Trophoblast cell (in vitro differentiated cells and primary cell): ENCODE results near the gene GDA.

Source experiments
- DNase-seq, 2 donors: peaks; one replicate each; pipeline ENCODE4 v3.0.0-alpha.2; 2016
- H2AFZ ChIP-seq: 2 replicates; pipeline ENCODE4 v1.6.1; 2013; ENCODE audit warnings: low read length, moderate library complexity, mild to moderate bottlenecking; ENCODE audit not compliant: insufficient read depth, poor library complexity
- H2AK5ac ChIP-seq: 2 replicates; pipeline ENCODE4 v1.6.1; 2013; ENCODE audit warnings: mild to moderate bottlenecking, low read length
- H2BK120ac ChIP-seq: 2 replicates; pipeline ENCODE4 v1.6.1; 2013; ENCODE audit warnings: low read length, mild to moderate bottlenecking, moderate library complexity; ENCODE audit not compliant: insufficient read depth, poor library complexity
- H2BK12ac ChIP-seq: 2 replicates; pipeline ENCODE4 v1.6.1; 2013; ENCODE audit warnings: mild to moderate bottlenecking, low read length, moderate library complexity
- H2BK5ac ChIP-seq: 2 replicates; pipeline ENCODE4 v1.6.1; 2013; ENCODE audit warnings: low read length, low read depth, moderate library complexity, mild to moderate bottlenecking; ENCODE audit not compliant: poor library complexity
- H3K14ac ChIP-seq: 2 replicates; pipeline ENCODE4 v1.6.1; 2013; ENCODE audit warnings: mild to moderate bottlenecking, low read length
- H3K18ac ChIP-seq: 2 replicates; pipeline ENCODE4 v1.6.1; 2013; ENCODE audit warnings: mild to moderate bottlenecking, low read length
- H3K23ac ChIP-seq: 2 replicates; pipeline ENCODE4 v1.6.1; 2013; ENCODE audit warnings: low read length
- H3K27ac ChIP-seq: 2 replicates; pipeline ENCODE4 v1.5.1; 2013; ENCODE audit warnings: low read depth, mild to moderate bottlenecking, inconsistent platforms, low read length, moderate library complexity
- H3K27me3 ChIP-seq: 2 replicates; pipeline ENCODE4 v1.6.1; 2013; ENCODE audit warnings: inconsistent platforms, mild to moderate bottlenecking, low read length, moderate library complexity; ENCODE audit not compliant: insufficient read depth
- H3K36me3 ChIP-seq, 2 experiments: 1 replicate in 1 of 2; 2 replicates in 1 of 2; pipeline ENCODE4 v1.6.1; 2013; ENCODE audit warnings: low read length in 2 of 2, mild to moderate bottlenecking in 2 of 2, moderate library complexity in 1 of 2; ENCODE audit not compliant: insufficient read depth in 2 of 2, control insufficient read depth in 1 of 2
- H3K4ac ChIP-seq: 2 replicates; pipeline ENCODE4 v1.6.1; 2013; ENCODE audit warnings: low read depth, mild to moderate bottlenecking, low read length, moderate library complexity
- H3K4me1 ChIP-seq, 2 experiments: 1 replicate in 1 of 2; 2 replicates in 1 of 2; pipeline ENCODE4 v1.6.1; 2013; ENCODE audit warnings: low read length in 2 of 2, mild to moderate bottlenecking in 2 of 2, moderate library complexity in 1 of 2; ENCODE audit not compliant: insufficient read depth in 2 of 2, control insufficient read depth in 1 of 2
- H3K4me2 ChIP-seq: 2 replicates; pipeline ENCODE4 v1.6.1; 2013; ENCODE audit warnings: inconsistent platforms, mild to moderate bottlenecking, low read length, moderate library complexity
- H3K4me3 ChIP-seq: 2 replicates; pipeline ENCODE4 v1.5.1; 2013; ENCODE audit warnings: mild to moderate bottlenecking, low read depth, low read length, inconsistent platforms
- H3K79me1 ChIP-seq: one replicate; pipeline ENCODE4 v1.6.1; 2013; ENCODE audit warnings: low read length
- H3K79me2 ChIP-seq: 2 replicates; pipeline ENCODE4 v1.6.1; 2013; ENCODE audit warnings: low read length, mild to moderate bottlenecking; ENCODE audit not compliant: control insufficient read depth, insufficient read depth, poor library complexity
- H3K9ac ChIP-seq: 2 replicates; pipeline ENCODE4 v1.6.1; 2013; ENCODE audit warnings: mild to moderate bottlenecking, low read length
- H3K9me3 ChIP-seq: 2 replicates; pipeline ENCODE4 v1.6.1; 2013; ENCODE audit warnings: low read depth, mild to moderate bottlenecking, control low read depth, inconsistent platforms, low read length; ENCODE audit not compliant: insufficient read depth
- H4K12ac ChIP-seq: 2 replicates; pipeline ENCODE4 v1.6.1; 2013; ENCODE audit warnings: low read depth, mild to moderate bottlenecking, low read length, moderate library complexity
- H4K8ac ChIP-seq: 2 replicates; pipeline ENCODE4 v1.6.1; 2013; ENCODE audit warnings: low read depth, mild to moderate bottlenecking, low read length, moderate library complexity
- H4K91ac ChIP-seq: one replicate; pipeline ENCODE4 v1.6.1; 2013; ENCODE audit warnings: low read depth, mild to moderate bottlenecking, low read length, moderate library complexity
- WGBS: extraction: QIAGEN DNeasy Blood & Tissue Kit; methylation state at CpG from one replicate; pipeline ENCODE4 v1.1.7; 2013; ENCODE audit warnings: missing lambda C conversion rate; ENCODE audit not compliant: insufficient read length, insufficient coverage; ENCODE audit errors: extremely low coverage; 5-methylcytosine and 5-hydroxymethylcytosine counted together

Gene GDA

DNA sequence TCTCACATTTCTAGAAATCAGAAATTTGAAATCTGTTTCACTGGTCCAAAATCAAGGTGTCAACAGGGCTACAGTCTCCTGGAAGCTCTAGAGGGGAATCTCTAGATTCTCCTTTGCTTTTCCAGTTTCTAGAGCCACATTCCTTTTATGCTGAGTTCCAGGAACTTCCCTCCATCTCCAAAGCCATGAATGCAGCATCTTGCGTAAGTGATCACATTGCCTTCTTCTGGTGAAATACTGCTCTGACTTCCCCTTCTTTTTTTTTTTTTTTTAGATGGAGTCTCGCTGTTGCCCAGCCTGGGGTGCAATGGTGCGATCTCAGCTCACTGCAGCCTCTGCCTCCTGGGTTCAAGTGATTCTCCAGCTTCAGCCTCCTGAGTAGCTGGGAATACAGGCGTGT is 23.8 kb downstream of the GDA start:
- Histone ChIP-seq H2AK5ac (no peak overlapping the region), H4K91ac (no peak overlapping the region), H3K4me3 (no peak overlapping the region), H3K4ac (no peak overlapping the region), H3K18ac (no peak overlapping the region), H3K27ac (no peak overlapping the region), H3K4me2 (no peak overlapping the region), H3K79me1 (no peaks in the 10 kb centered on the region), H4K12ac (no peak overlapping the region), H3K9ac (no peak overlapping the region), H2AFZ (no peak overlapping the region), H3K23ac (no peak overlapping the region), H4K8ac (no peak overlapping the region), H2BK12ac (no peak overlapping the region), H3K14ac (no peak overlapping the region), H3K79me2 (no peaks in the 10 kb centered on the region), H2BK5ac (no peak overlapping the region), H3K9me3 (no peaks in the 10 kb centered on the region), H2BK120ac (no peak overlapping the region), H3K4me1 (no peaks in the 10 kb centered on the region), H3K27me3 (no peaks in the 10 kb centered on the region), H3K36me3 (no peaks in the 10 kb centered on the region)
- no CpG with 5 or more reads among the region's 4 CpGs for WGBS
- peak; percentile 59 to 88 for DNase-seq

DNA sequence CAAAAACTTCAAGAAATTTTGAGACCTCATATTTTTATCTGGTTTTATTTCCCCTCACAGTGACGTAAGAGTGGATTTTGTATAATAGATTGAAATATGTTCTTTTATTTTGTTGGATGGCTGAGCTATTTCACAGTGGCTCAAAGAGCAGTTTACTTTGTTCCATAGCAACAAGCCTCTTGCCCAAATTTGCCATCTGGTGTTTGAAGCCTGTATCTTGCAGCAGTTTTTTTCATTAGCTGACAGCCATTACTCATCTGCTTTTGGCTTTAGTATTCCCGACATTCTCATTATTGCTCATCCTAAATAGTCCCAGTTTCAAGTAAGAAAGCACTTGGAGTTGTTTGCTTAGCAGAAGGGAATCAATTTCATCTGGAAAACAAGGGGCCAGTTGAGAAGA is 36.3 kb downstream of the GDA start:
- WGBS: no CpG with 5 or more reads among the region's 2 CpGs
- peaks cover 2% of the 10 kb centered on the region for H3K9me3 ChIP-seq
- no peak overlapping the region for H2BK12ac ChIP-seq
- no peak overlapping the region for H3K14ac ChIP-seq
- no peak overlapping the region for H3K23ac ChIP-seq
- no peak overlapping the region for H3K27ac ChIP-seq
- no peak for DNase-seq
- no peak overlapping the region for H3K9ac ChIP-seq
- no peaks in the 10 kb centered on the region for H3K4me1 ChIP-seq
- H4K91ac ChIP-seq: no peak overlapping the region
- H3K79me1 ChIP-seq: no peaks in the 10 kb centered on the region
- no peak overlapping the region for H3K4me3 ChIP-seq
- no peak overlapping the region for H2AFZ ChIP-seq
- H3K79me2 ChIP-seq: no peaks in the 10 kb centered on the region
- no peak overlapping the region for H2BK5ac ChIP-seq
- no peak overlapping the region for H4K8ac ChIP-seq
- H2AK5ac ChIP-seq: no peak overlapping the region
- no peak overlapping the region for H4K12ac ChIP-seq
- no peak overlapping the region for H3K4ac ChIP-seq
- H3K27me3 ChIP-seq: no peaks in the 10 kb centered on the region
- H3K4me2 ChIP-seq: no peak overlapping the region
- H3K18ac ChIP-seq: no peak overlapping the region
- H2BK120ac ChIP-seq: no peak overlapping the region
- no peaks in the 10 kb centered on the region for H3K36me3 ChIP-seq

DNA sequence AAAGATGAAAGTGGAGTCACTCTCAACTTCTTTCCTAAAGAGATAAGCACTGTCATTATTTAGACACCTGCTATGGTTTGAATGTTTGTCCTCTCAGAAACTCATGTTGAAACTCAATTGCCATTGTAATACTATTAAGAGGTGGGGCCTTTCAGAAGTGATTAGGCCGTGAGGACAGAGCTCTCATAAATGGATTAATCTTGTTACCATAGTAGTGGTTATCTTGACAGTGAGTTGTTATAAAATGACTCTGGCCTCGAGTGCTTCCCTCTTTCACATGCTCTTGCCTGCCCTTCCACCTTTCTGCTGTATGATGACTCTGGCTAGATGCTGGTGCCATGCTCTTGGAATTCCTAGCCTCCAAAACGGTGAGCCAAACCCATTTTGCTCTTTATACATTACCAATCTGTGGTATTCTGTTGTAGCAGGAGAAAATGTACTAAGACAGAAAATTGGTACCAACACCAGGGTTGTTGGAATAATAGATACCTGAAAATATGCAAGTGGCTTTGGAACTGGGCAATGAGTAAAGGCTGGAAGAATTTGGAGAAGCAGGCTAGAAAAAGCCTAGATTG is 38.0 kb downstream of the GDA start:
- Histone ChIP-seq H3K4ac (no peak overlapping the region), H2AK5ac (no peak overlapping the region), H3K4me2 (no peak overlapping the region), H3K18ac (no peak overlapping the region), H2AFZ (no peak overlapping the region), H3K79me2 (no peaks in the 10 kb centered on the region), H3K36me3 (no peaks in the 10 kb centered on the region), H4K91ac (no peak overlapping the region), H4K12ac (no peak overlapping the region), H4K8ac (no peak overlapping the region), H2BK5ac (no peak overlapping the region), H2BK120ac (no peak overlapping the region), H3K14ac (no peak overlapping the region), H3K27me3 (no peaks in the 10 kb centered on the region), H3K9ac (no peak overlapping the region), H3K23ac (no peak overlapping the region), H3K27ac (no peak overlapping the region), H3K79me1 (no peaks in the 10 kb centered on the region), H3K4me1 (no peaks in the 10 kb centered on the region), H2BK12ac (no peak overlapping the region), H3K9me3 (peaks cover 2% of the 10 kb centered on the region), H3K4me3 (no peak overlapping the region)
- no CpG with 5 or more reads among the region's 3 CpGs for WGBS
- peak; percentile 27 to 52 for DNase-seq

GRCh38 chr9:72188232-72188631 is 39.0 kb downstream of the GDA start:
- Histone ChIP-seq H4K12ac (no peak overlapping the region), H3K4me3 (no peak overlapping the region), H3K79me1 (no peaks in the 10 kb centered on the region), H3K4me2 (no peak overlapping the region), H4K91ac (no peak overlapping the region), H3K23ac (no peak overlapping the region), H2BK120ac (no peak overlapping the region), H2AFZ (no peak overlapping the region), H3K9me3 (peaks cover under 1% of the 10 kb centered on the region), H3K27ac (no peak overlapping the region), H3K9ac (no peak overlapping the region), H3K14ac (no peak overlapping the region), H3K36me3 (no peaks in the 10 kb centered on the region), H4K8ac (no peak overlapping the region), H3K18ac (no peak overlapping the region), H3K4me1 (no peaks in the 10 kb centered on the region), H2BK5ac (no peak overlapping the region), H3K27me3 (no peaks in the 10 kb centered on the region), H2BK12ac (no peak overlapping the region), H3K4ac (no peak overlapping the region), H2AK5ac (no peak overlapping the region), H3K79me2 (no peaks in the 10 kb centered on the region)
- DNase-seq: peak in 1 of 2 donors; percentile 23
- no CpG with 5 or more reads among the region's 1 CpG for WGBS
